IPS DF 4.7 (cell line): ENCODE data around the gene TRIM15.
"Not testable (repeated sequence)": the region's sequence is repeated elsewhere in the genome, so short reads cannot be mapped to it uniquely, and the experiment has no call there.

Source experiments
- DNase-seq: peaks from one replicate; pipeline ENCODE4 v3.0.0-alpha.2; 2013; ENCODE audit warnings: low spot score; ENCODE audit errors: extremely low read depth

The TRIM15 gene

DNA sequence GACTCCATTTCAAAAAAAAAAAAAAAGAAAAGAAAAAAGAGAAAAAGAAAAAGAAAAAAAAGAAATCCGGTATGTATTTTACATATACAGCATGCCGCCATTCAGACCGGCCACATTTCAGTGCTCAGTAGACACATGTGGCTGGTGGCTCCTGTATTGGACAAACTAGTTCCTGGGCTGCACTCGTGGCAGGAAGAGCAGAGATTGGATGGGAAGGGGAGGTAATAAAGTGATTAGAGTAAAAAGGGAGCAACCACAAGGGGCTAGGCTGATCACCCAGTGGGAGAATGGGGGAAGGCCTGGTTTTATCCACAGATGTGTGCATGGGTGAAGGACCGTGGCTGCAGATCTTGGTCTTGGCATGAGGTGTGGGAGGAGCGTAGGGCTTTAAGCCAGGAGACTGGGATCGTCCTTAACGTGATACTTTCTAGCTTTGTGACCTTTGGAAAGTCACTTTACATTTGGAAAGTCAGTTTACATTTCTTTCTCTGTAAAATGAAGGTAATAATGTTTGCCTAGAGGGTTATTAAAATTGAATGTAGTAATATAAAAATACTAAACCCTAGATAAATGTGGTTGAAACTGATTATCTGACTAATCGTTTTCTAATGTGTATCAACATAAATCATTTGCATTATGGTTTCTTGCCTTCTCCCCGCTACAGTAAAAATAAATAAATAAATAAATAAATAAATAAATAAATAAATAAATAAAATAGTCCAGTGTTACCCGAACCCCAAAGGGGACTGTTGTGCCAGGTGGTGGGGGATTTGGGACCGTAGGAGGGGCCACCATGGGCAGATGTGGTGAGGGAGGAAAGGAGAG lies 869 bp upstream of the TRIM15 start:
- no peak for DNase-seq

- DNase-seq = no peak
These were observed 740 bp downstream of the TRIM15 start for GRCh38 chr6:30163918-30164654.

DNA sequence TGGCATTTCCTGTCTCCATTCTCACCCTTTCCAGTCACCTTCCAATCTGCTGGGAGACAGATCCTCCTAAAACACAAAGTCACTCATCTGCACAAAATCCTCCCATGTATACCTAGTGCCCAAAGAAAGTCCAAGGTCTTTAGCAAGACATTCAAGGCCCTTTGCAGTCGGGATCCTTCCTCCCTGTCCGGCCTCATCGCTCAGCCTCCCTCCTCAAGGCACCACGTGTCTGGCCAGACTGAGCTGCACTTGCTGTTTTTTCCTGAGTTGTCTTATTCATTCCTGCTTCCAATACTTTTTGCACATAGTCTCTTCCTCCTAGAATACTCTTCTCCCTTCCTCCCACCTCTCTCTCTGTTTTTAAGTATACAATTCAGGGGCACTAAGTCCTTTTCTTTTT lies 1.4 kb downstream of the TRIM15 start:
- DNase-seq = no peak

GRCh38 chr6:30165238-30165637 lies 1.9 kb downstream of the TRIM15 start:
- DNase-seq = not testable (repeated sequence)

- DNase-seq = no peak
These were observed 3.8 kb downstream of the TRIM15 start for GRCh38 chr6:30167101-30167500.

GRCh38 chr6:30168741-30169140 lies 5.4 kb downstream of the TRIM15 start:
- no peak for DNase-seq

GRCh38 chr6:30169658-30170614 lies 6.6 kb downstream of the TRIM15 start:
- peak; percentile 60 for DNase-seq

- no peak for DNase-seq
These were observed 8.5 kb downstream of the TRIM15 start for GRCh38 chr6:30171677-30172471.

DNA sequence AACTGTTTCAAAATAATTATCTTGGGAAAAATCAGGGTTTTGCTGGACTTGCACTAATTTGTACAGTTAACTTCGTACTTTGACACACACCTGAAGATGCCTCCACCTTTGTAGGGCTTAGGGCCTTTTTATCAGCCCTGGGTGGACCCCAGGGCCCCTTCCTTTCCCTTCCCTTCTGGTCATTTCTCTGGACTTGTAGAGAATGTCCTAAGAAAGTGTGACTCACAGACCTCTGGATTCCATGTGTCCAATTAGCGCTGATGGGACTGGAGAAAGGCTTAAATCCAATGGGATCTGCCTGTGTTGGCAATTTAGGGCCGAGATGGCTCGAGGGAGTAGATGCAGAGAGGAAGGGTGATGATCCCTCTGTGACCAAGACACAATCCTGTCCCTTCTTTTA lies 9.3 kb downstream of the TRIM15 start:
- DNase-seq = no peak

DNA sequence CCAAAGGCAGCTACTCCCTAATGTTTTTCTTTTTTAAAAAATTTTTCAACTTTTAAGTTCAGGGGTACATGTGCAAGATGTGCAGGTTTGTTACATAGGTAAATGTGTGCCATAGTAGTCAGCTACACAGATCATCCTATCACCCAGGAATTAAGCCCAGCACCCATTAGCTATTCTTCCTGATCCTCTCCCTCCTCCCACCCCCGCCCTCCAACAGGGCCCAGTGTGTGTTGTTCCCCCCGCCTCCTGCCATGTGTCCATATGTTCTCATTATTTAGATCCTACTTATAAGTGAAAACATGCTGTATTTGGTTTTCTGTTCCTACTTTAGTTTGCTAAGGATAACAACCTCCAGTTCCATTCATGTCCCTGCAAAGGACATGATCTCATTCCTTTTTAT lies 12.4 kb downstream of the TRIM15 start:
- DNase-seq = no peak

DNA sequence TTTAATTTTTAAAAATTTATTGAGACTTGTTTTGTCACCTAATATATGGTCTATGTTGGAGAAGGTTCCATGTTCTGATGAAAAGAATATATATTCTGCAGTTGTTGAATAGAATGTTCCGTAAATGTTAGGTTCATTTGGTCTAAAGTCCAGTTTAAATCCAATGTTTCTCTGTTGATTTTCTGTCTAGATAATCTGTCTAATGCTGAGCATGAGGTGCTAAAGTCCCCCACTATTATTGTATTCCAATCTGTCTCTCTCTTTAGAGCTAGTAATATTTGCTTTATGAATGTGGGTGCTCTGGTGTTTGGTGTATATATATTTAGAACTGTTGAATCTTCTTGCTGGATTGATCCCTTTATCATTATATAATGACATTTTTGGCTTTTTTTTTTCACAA lies 15.5 kb downstream of the TRIM15 start:
- no peak for DNase-seq

DNA sequence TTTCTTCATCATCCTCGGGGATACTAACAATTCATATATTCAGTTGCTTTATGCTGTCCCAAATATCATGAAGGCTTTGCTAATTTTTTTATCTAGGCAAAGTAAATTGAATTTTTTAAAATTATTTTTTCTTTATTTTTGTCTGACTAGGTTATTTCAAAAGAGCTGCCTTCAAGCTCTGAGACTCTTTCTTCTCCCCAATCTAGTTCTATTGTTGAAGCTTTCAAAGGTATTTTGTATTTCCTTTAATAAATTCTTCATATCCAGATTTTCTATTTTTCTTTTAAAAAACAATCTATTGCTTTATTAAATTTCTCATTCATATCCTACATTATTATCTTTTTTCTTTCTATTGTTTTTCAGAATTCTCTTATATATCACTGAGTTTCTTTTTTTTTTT lies 16.8 kb downstream of the TRIM15 start:
- no peak for DNase-seq

DNA sequence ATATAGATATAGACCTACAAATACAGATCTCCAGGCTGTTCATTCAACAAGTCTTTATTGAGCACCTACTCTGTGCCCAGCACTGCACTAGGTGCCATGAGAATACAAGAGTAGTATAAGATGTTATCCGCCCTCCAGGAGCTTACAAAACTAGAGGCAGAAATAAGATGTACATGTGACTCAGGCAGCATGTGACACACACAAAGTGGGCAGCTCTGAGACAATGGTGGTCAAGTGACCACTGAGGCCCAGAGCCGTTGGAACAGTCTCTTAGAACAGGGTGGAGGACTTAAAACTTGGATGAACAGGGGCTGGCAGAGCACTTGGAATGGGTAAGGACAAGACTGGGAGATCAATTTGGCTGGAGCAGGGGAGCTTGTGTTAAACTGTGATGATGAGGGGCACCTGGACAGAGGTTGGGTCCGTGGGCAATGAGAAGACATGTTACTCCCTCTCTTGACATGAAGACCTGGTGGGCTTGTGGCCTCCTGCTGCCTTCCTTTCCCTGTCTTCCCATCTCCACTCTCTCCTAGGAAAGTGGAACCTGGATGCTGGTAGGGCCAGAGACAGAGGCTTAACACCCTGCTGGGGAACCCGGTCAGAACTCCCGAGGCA lies 21.2 kb downstream of the TRIM15 start:
- no peak for DNase-seq

- DNase-seq = no peak
These were observed 22.6 kb downstream of the TRIM15 start for GRCh38 chr6:30185846-30186484.

GRCh38 chr6:30188541-30188940 lies 25.2 kb downstream of the TRIM15 start:
- no peak for DNase-seq

- DNase-seq = no peak
These were observed 28.7 kb downstream of the TRIM15 start for GRCh38 chr6:30192076-30192475.

- no peak for DNase-seq
These were observed 31.7 kb downstream of the TRIM15 start for GRCh38 chr6:30194797-30195690.

GRCh38 chr6:30195951-30196350 lies 32.6 kb downstream of the TRIM15 start:
- DNase-seq = no peak

GRCh38 chr6:30196376-30196775 lies 33.0 kb downstream of the TRIM15 start:
- no peak for DNase-seq
